Body of pancreas (tissue), 4 donors: Measurements from ENCODE around the gene SPSB1. TPM values are rescaled to one million over a fixed set of nuclear protein-coding genes. Genes with fewer than 3 reads are reported as not detected.

Experiments used
- ATAC-seq: fragments of 150-250 bp; one replicate; pipeline ENCODE4 v1.9.1; 2016
- DNase-seq, 4 donors: peaks; one replicate each; pipeline ENCODE4 v3.0.0-alpha.2; 2019
- H3K27ac ChIP-seq, 4 donors: fragments of 200-600 bp; sonication (generic); 1 replicate in 3 of 4; 2 replicates in 1 of 4; pipeline versions ENCODE4 v1.5.1 to v1.6.1; 2016 to 2019; ENCODE audit warnings: mild to moderate bottlenecking in 1 of 4, mixed read lengths in 1 of 4, moderate library complexity in 1 of 4
- H3K27me3 ChIP-seq, 2 donors: fragments of 200-600 bp; sonication (generic); one replicate each; pipeline ENCODE4 v1.6.0; 2016; ENCODE audit warnings: mild to moderate bottlenecking in 1 of 2
- H3K36me3 ChIP-seq, 2 donors: fragments of 200-600 bp; sonication (generic); replicated peaks in 1 of 2; 2 replicates each; pipeline ENCODE4 v1.5.1; 2016; ENCODE audit warnings: low read depth in 2 of 2; ENCODE audit not compliant: insufficient read depth in 1 of 2
- H3K4me1 ChIP-seq: fragments of 200-600 bp; sonication (generic); one replicate; pipeline ENCODE4 v1.6.0; 2016
- H3K4me3 ChIP-seq, 2 donors: fragments of 200-600 bp; sonication (generic); 1 replicate in 1 of 2; 2 replicates in 1 of 2; pipeline ENCODE4 v1.5.1; 2016 to 2019
- H3K9me3 ChIP-seq, 3 donors: fragments of 200-600 bp; sonication (generic); 1 replicate in 2 of 3; 2 replicates in 1 of 3; pipeline ENCODE4 v1.5.1; 2016
- POLR2A ChIP-seq, 3 donors: fragments of 450-650 bp; IDR thresholded peaks; one replicate each; pipeline ENCODE4 v1.6.1; 2016; ENCODE audit warnings: antibody characterized with exemption in 3 of 3, mild to moderate bottlenecking in 2 of 3
- WGBS, 2 donors: methylation state at CpG; one replicate each; pipeline ENCODE4 v1.1.5; 2017; 5-methylcytosine and 5-hydroxymethylcytosine counted together
- intact Hi-C: fragments of 100-400 bp; cut with DNase I; formaldehyde crosslinking; loops from one replicate; pipeline ENCODE4 v1.15.1; 2023
- total RNA-seq, 2 donors: library from RNA; depleted of rRNA; stranded (reverse); fragments of >200 nt; gene quantifications; one replicate each; pipeline ENCODE4 v1.1.0, GENCODE V29; 2016
- TF ChIP-seq, protein P1 (sequence below), 7 experiments: fragments of 450-650 bp in 4 of 7; fragments of 200-600 bp in 3 of 7; sonication (generic) in 3 of 7; IDR thresholded peaks; one replicate each; pipeline ENCODE4 v1.5.1; 2016 to 2019; ENCODE audit warnings: antibody characterized with exemption in 7 of 7

The SPSB1 gene
- total RNA-seq, 2 donors from 2014 or later: 14.5 to 16.5 TPM

DNA sequence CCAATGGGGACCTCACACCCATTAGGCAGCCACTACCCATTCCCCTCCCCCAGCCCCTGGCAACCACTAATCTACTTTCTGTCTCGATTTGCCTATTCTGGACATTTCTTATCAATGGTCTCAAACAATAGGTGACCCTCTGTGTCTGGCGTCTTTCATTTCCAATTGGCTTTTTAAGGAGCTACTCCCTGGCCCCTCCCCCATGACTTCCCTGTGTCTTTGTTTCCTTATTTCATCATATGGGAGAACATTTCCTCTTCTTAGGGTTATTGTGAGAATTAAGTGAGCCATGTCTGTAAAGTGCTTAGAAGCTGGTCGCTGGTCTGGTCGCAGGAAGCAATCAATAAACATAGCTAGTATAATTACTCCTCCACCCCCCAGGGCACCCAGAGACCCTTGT lies 80.9 kb downstream of the SPSB1 start:
- Histone ChIP-seq H3K27ac (no peak overlapping the region), H3K9me3 (no peaks in the 10 kb centered on the region), H3K4me3 (no peak overlapping the region), H3K27me3 (no peaks in the 10 kb centered on the region), H3K4me1 (no peaks in the 10 kb centered on the region), H3K36me3 (no peaks in the 10 kb centered on the region)
- DNase-seq: no peak
- no peak for TF ChIP-seq POLR2A (IDR thresholded peaks at IDR 0.05)
- no peak for ATAC-seq
- intact Hi-C loops: no loop called here
- 60 to 65% methylated on average over 4 of the region's 4 CpGs for WGBS, 2 donors

DNA sequence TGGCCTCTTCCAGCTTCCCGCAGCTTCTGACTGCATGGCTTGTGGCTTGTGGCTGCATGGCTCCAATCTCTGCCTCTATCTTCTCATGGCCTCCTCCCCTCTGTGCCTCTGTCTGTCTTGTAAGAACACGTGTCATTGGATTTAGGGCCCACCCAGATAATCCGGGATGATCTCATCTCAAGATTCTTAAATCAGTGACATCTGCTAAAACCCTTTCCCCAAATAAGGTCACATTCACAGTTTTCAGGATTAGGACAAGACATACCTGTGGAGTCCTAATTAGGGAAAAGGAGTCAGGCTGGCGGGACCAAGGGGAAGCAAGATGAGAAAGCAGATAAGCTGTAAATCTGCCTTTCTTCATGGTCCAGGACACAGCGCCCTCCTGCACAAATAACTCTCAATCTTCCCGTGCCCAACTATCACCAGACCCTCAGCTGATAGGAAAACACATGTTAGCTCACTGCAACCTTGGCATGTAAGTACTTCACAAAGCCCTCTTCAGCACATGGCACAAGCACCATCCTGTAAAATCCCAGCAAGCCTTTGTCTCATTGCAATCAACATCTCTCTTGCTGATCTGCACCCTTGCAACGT lies 82.2 kb downstream of the SPSB1 start:
- Histone ChIP-seq H3K36me3 (no peaks in the 10 kb centered on the region), H3K4me3 (no peak overlapping the region), H3K27ac (no peak overlapping the region), H3K27me3 (no peaks in the 10 kb centered on the region), H3K9me3 (no peaks in the 10 kb centered on the region), H3K4me1 (no peaks in the 10 kb centered on the region)
- DNase-seq: no peak
- TF ChIP-seq POLR2A (IDR thresholded peaks at IDR 0.05): no peak
- TF ChIP-seq, protein P1, sequence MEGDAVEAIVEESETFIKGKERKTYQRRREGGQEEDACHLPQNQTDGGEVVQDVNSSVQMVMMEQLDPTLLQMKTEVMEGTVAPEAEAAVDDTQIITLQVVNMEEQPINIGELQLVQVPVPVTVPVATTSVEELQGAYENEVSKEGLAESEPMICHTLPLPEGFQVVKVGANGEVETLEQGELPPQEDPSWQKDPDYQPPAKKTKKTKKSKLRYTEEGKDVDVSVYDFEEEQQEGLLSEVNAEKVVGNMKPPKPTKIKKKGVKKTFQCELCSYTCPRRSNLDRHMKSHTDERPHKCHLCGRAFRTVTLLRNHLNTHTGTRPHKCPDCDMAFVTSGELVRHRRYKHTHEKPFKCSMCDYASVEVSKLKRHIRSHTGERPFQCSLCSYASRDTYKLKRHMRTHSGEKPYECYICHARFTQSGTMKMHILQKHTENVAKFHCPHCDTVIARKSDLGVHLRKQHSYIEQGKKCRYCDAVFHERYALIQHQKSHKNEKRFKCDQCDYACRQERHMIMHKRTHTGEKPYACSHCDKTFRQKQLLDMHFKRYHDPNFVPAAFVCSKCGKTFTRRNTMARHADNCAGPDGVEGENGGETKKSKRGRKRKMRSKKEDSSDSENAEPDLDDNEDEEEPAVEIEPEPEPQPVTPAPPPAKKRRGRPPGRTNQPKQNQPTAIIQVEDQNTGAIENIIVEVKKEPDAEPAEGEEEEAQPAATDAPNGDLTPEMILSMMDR (IDR thresholded peaks at IDR 0.05): no peak
- 75 to 88% methylated on average over 7 of the region's 7 CpGs for WGBS, 2 donors
- no peak for ATAC-seq
- intact Hi-C loops: no loop called here

DNA sequence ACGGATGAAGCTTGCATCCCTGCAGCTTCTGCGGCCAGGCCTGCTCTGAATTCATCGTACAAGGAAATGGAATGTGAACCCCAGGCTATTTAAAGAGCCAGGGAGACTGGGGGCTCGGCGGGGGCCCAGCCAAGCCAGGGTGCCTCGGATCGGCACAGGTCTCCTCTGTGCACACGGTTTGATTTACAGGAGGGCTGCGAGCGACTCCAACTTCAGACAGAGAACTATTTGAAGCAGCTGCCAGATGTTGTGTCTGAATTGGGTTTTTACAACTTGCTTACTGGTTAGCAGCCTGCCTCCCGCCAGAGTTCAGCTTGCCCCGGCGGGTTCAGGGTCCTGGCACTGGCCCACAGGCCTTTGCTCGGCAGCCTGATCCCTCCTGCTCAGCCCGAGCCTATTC lies 83.2 kb downstream of the SPSB1 start:
- H3K9me3 ChIP-seq: no peaks in the 10 kb centered on the region
- DNase-seq (no peak), ATAC-seq (peak; percentile 29)
- intact Hi-C loops: no loop called here
- no peak overlapping the region for H3K4me3 ChIP-seq
- peak overlapping the region in 1 of 4 donors; percentile 36 for H3K27ac ChIP-seq
- TF ChIP-seq POLR2A (IDR thresholded peaks at IDR 0.05): no peak
- TF ChIP-seq, protein P1 (IDR thresholded peaks at IDR 0.05): no peak
- no peaks in the 10 kb centered on the region for H3K27me3 ChIP-seq
- no peaks in the 10 kb centered on the region for H3K36me3 ChIP-seq
- H3K4me1 ChIP-seq: no peaks in the 10 kb centered on the region
- WGBS, 2 donors: 78 to 81% methylated on average over 7 to 15 of the region's 15 CpGs

DNA sequence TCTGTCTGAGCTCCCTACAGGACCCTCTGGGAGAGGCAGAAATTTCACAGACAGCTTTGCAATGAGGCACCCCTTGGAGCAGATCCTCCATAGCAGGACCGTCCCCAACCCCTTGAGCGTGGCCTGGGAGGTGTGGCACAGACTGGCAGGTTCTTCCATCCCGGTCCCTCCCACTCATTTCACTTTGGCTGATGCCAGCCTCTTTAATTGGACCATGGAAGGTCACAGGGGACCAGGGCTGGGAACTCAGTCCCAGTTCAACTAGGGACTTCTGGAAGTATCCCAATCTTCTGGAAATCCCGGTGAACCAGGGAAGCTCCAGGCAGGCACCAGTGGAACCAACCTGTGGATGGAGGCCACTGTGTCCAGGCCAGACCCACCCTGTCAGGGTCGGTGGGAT lies 83.7 kb downstream of the SPSB1 start:
- peak; percentile 15 for ATAC-seq

DNA sequence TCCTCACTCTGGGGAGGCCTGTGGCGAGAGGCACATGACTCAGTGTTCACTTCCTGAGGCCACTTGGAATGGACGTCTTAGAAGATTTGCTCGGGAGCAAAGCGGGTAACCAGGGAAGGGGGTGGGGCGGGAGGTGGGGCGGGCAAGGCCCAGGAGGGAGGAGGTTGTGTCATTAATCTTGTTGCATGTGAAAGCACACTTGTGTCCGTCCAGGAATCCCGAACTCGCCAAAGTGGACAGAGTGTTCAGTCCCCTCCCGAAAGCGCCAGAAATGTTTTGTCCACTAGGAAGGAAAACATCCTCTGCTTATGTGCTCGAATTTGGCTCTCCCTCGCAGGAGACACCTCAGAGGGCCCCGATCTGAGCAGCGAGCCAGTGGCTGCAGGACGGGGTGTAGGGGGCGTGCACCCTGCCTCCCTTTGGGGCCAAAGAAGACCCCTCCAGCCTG lies 84.2 kb downstream of the SPSB1 start:
- Histone ChIP-seq H3K4me1 (no peaks in the 10 kb centered on the region), H3K27ac (peak overlapping the region in 3 of 4 donors; percentile 4 to 36 (median 10)), H3K27me3 (no peaks in the 10 kb centered on the region), H3K9me3 (no peaks in the 10 kb centered on the region), H3K36me3 (no peaks in the 10 kb centered on the region), H3K4me3 (no peak overlapping the region)
- intact Hi-C loops: no loop called here
- ATAC-seq (peak; percentile 45), DNase-seq (peak in 3 of 4 donors; percentile 35 to 58 (median 40))
- WGBS, 2 donors: 63 to 72% methylated on average over 14 to 17 of the region's 17 CpGs
- TF ChIP-seq, protein P1 (IDR thresholded peaks at IDR 0.05): no peak
- TF ChIP-seq POLR2A (IDR thresholded peaks at IDR 0.05): no peak

More for the DNA sequence above, 83.7 kb downstream of the SPSB1 start:
- Histone ChIP-seq H3K4me3 (no peak overlapping the region), H3K4me1 (no peaks in the 10 kb centered on the region), H3K9me3 (no peaks in the 10 kb centered on the region), H3K27ac (peak overlapping the region in 2 of 4 donors; percentile 4 to 36), H3K27me3 (no peaks in the 10 kb centered on the region), H3K36me3 (no peaks in the 10 kb centered on the region)
- intact Hi-C loops: no loop called here
- no peak for TF ChIP-seq POLR2A (IDR thresholded peaks at IDR 0.05)
- TF ChIP-seq, protein P1 (IDR thresholded peaks at IDR 0.05): no peak
- no peak for DNase-seq
- 94 to 100% methylated on average over 1 to 5 of the region's 5 CpGs for WGBS, 2 donors
